HFFc6 (cell line): ENCODE results near the gene SLC34A3. TPM values are rescaled to one million over a fixed set of nuclear protein-coding genes. Genes with fewer than 3 reads are reported as not detected.
"Not testable (repeated sequence)": the region's sequence is repeated elsewhere in the genome, so short reads cannot be mapped to it uniquely, and the experiment has no call there.

Experiments used
- DNase-seq: peaks from one replicate; pipeline ENCODE4 v3.0.0-alpha.2; 2018
- H3K27ac Mint-ChIP-seq: 2 replicates; pipeline ENCODE4 v1.8.0; 2020; ENCODE audit warnings: mild to moderate bottlenecking, mixed read lengths
- H3K27me3 Mint-ChIP-seq: 2 replicates; pipeline ENCODE4 v1.8.0; 2021; ENCODE audit warnings: mild to moderate bottlenecking, moderate library complexity, mixed read lengths; ENCODE audit not compliant: insufficient read depth
- H3K36me3 Mint-ChIP-seq: 2 replicates; pipeline ENCODE4 v1.8.0; 2021; ENCODE audit warnings: low read depth, mixed read lengths
- H3K4me1 Mint-ChIP-seq: 2 replicates; pipeline ENCODE4 v1.8.0; 2020; ENCODE audit warnings: low read depth, mixed read lengths
- H3K4me3 Mint-ChIP-seq: 2 replicates; pipeline ENCODE4 v1.8.0; 2020; ENCODE audit warnings: mild to moderate bottlenecking, moderate library complexity, mixed read lengths
- H3K9me3 Mint-ChIP-seq: 2 replicates; pipeline ENCODE4 v1.8.0; 2020; ENCODE audit warnings: mild to moderate bottlenecking, mixed read lengths
- total RNA-seq, 6 experiments: library from RNA; stranded (reverse); fragmentation: NEBNext Ultra II Directional; extraction: Animal tissue kit (Norgen Biotek cat#: 25700); gene quantifications; 2 replicates in 1 of 6; 3 replicates in 5 of 6; pipeline ENCODE4 v1.2.3, GENCODE V29; 2021
- TF ChIP-seq, protein P1 (sequence below): fragments of 200-600 bp; sonication (generic); IDR thresholded peaks from 2 replicates; pipeline ENCODE4 v1.5.0; 2021; ENCODE audit warnings: antibody characterized with exemption, mild to moderate bottlenecking

The SLC34A3 gene
- total RNA-seq, 6 experiments from 2014 or later: not detected

DNA sequence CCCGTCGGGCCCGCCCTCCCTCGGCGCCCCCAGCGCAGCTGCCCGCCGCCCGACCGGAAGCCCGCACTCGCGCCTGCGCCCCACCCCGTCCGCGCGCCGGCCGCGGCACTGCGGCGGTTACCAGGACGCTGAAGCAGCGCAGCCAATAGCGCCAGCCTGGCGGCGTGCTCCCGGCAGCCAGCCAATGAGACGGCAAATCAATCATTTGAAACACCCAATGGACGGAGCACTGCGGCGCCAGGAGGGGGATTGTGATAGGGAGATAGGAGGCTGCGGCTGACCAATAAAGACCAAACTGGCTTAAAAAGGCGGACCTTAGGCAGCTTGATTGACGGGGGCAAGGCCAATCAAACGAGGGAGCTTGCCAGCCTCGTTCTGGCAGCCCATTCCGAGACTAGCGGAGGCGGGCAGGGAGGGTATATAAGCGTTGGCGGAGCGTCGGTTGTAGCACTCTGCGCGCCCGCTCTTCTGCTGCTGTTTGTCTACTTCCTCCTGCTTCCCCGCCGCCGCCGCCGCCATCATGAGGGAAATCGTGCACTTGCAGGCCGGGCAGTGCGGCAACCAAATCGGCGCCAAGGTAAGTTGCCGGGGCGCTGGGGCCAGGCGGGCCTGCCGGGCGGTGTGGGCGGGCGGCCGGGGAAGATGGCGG is 10.3 kb downstream of the SLC34A3 start, which contains the start of gene TUBB4B:
TSS of gene TUBB4B (plus strand) at position 447 of the 649 bp plus-strand sequence. CDS start at position 521, 74 bp downstream.
- DNase-seq: peak; percentile 100
- peak within 1 kb of the TSS; percentile 93 for H3K27ac Mint-ChIP-seq
- H3K9me3 Mint-ChIP-seq: peaks cover 11% of the 10 kb centered on the region
- peaks cover 21% of the 10 kb centered on the region for H3K27me3 Mint-ChIP-seq
- peak within 1 kb of the TSS; percentile 94 for H3K4me3 Mint-ChIP-seq
- TF ChIP-seq, protein P1, sequence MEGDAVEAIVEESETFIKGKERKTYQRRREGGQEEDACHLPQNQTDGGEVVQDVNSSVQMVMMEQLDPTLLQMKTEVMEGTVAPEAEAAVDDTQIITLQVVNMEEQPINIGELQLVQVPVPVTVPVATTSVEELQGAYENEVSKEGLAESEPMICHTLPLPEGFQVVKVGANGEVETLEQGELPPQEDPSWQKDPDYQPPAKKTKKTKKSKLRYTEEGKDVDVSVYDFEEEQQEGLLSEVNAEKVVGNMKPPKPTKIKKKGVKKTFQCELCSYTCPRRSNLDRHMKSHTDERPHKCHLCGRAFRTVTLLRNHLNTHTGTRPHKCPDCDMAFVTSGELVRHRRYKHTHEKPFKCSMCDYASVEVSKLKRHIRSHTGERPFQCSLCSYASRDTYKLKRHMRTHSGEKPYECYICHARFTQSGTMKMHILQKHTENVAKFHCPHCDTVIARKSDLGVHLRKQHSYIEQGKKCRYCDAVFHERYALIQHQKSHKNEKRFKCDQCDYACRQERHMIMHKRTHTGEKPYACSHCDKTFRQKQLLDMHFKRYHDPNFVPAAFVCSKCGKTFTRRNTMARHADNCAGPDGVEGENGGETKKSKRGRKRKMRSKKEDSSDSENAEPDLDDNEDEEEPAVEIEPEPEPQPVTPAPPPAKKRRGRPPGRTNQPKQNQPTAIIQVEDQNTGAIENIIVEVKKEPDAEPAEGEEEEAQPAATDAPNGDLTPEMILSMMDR: no peak
- peaks cover 31% of the 10 kb centered on the region for H3K4me1 Mint-ChIP-seq
- H3K36me3 Mint-ChIP-seq: peaks cover 21% of the 10 kb centered on the region

DNA sequence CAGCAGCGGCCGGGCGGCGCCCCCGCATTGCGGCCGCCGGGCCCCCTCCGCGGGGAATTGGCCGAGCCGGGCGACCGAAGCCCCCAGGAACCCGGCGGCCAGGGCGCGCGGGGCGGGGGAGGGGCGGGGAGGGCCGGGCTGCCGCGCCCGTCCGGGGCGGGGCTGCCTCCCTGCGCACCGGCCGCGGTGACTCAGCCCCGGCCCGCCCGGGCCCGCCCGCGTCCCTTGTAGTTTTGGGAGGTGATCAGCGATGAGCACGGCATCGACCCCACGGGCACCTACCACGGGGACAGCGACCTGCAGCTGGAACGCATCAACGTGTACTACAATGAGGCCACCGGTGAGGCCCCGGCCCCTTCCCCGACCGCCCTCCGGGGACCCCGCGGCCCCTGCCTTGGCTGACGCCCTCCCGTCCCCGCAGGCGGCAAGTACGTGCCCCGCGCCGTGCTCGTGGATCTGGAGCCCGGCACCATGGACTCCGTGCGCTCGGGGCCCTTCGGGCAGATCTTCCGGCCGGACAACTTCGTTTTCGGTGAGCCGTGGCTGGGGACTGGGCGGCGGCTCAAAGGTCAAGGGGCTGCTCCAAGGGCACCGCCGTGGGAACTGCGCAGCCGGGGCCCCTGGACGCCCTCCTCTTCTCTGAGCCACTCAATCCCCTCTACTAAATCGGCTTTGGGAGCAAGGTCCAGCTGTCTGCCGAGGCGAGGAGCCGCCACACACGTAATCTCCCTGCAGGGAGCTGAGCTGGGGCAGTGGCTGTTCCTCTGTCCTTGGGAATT is 11.0 kb downstream of the SLC34A3 start:
- Mint-ChIP-seq H3K4me3 (peak overlapping the region; percentile 94), H3K4me1 (peaks cover 31% of the 10 kb centered on the region), H3K27ac (peak overlapping the region; percentile 89), H3K27me3 (peaks cover 21% of the 10 kb centered on the region), H3K36me3 (peaks cover 21% of the 10 kb centered on the region), H3K9me3 (peaks cover 11% of the 10 kb centered on the region)
- DNase-seq: peak; percentile 28
- TF ChIP-seq, protein P1: no peak

DNA sequence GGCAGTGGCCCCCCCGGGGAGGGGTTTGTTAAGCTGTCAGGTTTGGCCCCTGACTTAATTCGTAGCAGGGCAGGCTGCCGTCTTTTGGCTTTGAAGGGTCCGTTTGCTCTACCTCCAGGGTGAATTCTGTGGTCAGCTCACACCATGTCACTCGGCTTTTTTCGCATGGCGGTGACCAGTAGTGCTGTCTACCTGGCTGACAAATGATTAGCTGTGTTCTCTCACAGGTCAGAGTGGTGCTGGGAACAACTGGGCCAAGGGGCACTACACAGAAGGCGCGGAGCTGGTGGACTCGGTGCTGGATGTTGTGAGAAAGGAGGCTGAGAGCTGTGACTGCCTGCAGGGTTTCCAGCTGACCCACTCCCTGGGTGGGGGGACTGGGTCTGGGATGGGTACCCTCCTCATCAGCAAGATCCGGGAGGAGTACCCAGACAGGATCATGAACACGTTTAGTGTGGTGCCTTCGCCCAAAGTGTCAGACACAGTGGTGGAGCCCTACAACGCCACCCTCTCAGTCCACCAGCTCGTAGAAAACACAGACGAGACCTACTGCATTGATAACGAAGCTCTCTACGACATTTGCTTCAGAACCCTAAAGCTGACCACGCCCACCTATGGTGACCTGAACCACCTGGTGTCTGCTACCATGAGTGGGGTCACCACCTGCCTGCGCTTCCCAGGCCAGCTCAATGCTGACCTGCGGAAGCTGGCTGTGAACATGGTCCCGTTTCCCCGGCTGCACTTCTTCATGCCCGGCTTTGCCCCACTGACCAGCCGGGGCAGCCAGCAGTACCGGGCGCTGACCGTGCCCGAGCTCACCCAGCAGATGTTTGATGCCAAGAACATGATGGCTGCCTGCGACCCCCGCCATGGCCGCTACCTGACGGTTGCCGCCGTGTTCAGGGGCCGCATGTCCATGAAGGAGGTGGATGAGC is 11.8 kb downstream of the SLC34A3 start:
- Mint-ChIP-seq H3K27ac (peak overlapping the region; percentile 89), H3K4me3 (peak overlapping the region; percentile 94), H3K36me3 (peaks cover 21% of the 10 kb centered on the region), H3K9me3 (peaks cover 11% of the 10 kb centered on the region), H3K4me1 (peaks cover 31% of the 10 kb centered on the region), H3K27me3 (peaks cover 24% of the 10 kb centered on the region)
- no peak for DNase-seq
- TF ChIP-seq, protein P1: no peak

DNA sequence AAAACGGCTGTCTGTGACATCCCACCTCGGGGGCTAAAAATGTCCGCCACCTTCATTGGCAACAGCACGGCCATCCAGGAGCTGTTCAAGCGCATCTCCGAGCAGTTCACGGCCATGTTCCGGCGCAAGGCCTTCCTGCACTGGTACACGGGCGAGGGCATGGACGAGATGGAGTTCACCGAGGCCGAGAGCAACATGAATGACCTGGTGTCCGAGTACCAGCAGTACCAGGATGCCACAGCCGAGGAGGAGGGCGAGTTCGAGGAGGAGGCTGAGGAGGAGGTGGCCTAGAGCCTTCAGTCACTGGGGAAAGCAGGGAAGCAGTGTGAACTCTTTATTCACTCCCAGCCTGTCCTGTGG is 12.5 kb downstream of the SLC34A3 start:
- Mint-ChIP-seq H3K27me3 (peaks cover 24% of the 10 kb centered on the region), H3K9me3 (peaks cover 11% of the 10 kb centered on the region), H3K4me1 (peaks cover 31% of the 10 kb centered on the region), H3K27ac (peak overlapping the region; percentile 52), H3K36me3 (peaks cover 21% of the 10 kb centered on the region), H3K4me3 (peak overlapping the region; percentile 94)
- DNase-seq: not testable (repeated sequence)

DNA sequence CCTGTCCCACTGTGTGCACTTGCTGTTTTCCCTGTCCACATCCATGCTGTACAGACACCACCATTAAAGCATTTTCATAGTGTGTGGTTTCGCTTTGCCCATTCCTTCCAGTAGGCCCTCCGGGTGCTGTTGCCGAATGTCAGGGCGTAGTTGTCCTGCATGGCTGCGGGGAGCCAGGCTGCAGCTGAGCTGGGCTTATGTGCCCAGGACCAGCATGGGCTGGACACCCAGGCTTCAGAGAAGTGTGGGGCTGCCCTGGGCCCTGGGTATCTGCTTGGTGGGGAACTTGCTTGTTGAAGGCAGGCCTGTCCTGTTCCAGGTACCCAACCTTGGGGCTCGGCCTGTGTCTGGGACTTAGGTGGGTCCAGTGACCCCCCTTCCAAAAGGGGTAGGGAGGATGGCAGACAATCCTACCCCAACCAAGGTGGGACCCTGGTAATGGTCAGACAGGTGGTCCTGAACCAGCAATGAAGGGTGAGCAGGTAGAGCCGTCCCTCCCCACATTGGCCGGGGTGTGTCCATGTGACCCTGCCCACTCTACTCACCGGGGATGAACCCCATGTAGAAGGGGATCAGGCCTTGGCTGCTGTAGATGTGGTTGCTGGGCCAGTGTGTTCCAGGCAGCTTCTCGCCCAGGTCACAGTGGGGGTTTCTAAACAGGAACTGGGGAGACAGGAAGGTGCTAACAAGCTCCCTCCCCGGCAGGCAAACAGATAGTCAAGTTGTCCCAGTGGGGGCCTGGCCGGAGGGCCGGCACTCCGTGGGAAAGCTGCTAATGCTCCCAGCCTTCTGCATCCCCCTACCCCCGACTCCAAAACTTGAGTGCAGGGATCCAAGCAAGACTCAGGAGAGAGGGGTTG is 13.2 kb downstream of the SLC34A3 start:
- peaks cover 29% of the 10 kb centered on the region for H3K4me1 Mint-ChIP-seq
- H3K36me3 Mint-ChIP-seq: peaks cover 21% of the 10 kb centered on the region
- peaks cover 11% of the 10 kb centered on the region for H3K9me3 Mint-ChIP-seq
- H3K4me3 Mint-ChIP-seq: peak overlapping the region; percentile 94
- DNase-seq: peak; percentile 34
- H3K27ac Mint-ChIP-seq: peak overlapping the region; percentile 52
- H3K27me3 Mint-ChIP-seq: peaks cover 24% of the 10 kb centered on the region
- TF ChIP-seq, protein P1: peak; percentile 49
